K562 (cell line): ENCODE results near the gene TMEM95. TPM values are rescaled to one million over a fixed set of nuclear protein-coding genes. Genes with fewer than 3 reads are reported as not detected.

Source experiments
- AFF4 ChIP-seq: sonication (generic); formaldehyde crosslinking; IDR thresholded peaks from 2 replicates; pipeline ENCODE4 v1.8.0; 2023; ENCODE audit warnings: mild to moderate bottlenecking, missing genetic modification reagents
- DDX20 ChIP-seq: fragments of 450-650 bp; IDR thresholded peaks from 2 replicates; pipeline ENCODE4 v1.6.1; 2016; ENCODE audit warnings: missing genetic modification characterization, low read depth, mild to moderate bottlenecking, missing compliant biosample characterization, moderate library complexity
- HDGF ChIP-seq: fragments of 450-650 bp; IDR thresholded peaks from 2 replicates; pipeline ENCODE4 v1.6.1; 2016
- HSF4 ChIP-seq: fragments of 250-450 bp; sonication (Bioruptor Pico); IDR thresholded peaks from 2 replicates; pipeline ENCODE4 v2.1.2; 2022; ENCODE audit warnings: mild to moderate bottlenecking, moderate library complexity, borderline replicate concordance
- NONO ChIP-seq, 2 experiments: fragments of 200-400 bp in 1 of 2; fragments of 450-650 bp in 1 of 2; formaldehyde crosslinking in 1 of 2; IDR thresholded peaks; 2 replicates each; pipeline ENCODE4 v1.6.1; 2017; ENCODE audit warnings: low read depth in 2 of 2, mild to moderate bottlenecking in 2 of 2, moderate library complexity in 2 of 2, low read length in 1 of 2
- POU5F1 ChIP-seq: fragments of 150-350 bp; IDR thresholded peaks from 2 replicates; pipeline ENCODE4 v1.6.1; 2014; ENCODE audit warnings: borderline replicate concordance, low read length, low read depth, mild to moderate bottlenecking; ENCODE audit not compliant: partially characterized antibody
- RBM14 ChIP-seq: fragments of 200-400 bp; formaldehyde crosslinking; IDR thresholded peaks from 2 replicates; pipeline ENCODE4 v1.6.1; 2018; ENCODE audit warnings: low read depth, mild to moderate bottlenecking, low read length, moderate library complexity, borderline replicate concordance; ENCODE audit not compliant: insufficient read depth
- RFX5 ChIP-seq: IDR thresholded peaks from 2 replicates; pipeline ENCODE4 v1.6.1; 2011; ENCODE audit warnings: low read depth, mild to moderate bottlenecking, improper control_type of control experiment, low read length
- SIN3A ChIP-seq, 2 experiments: fragments of 150-350 bp in 1 of 2; IDR thresholded peaks; 2 replicates each; pipeline ENCODE4 v1.6.1; 2011 to 2016; ENCODE audit warnings: borderline replicate concordance in 2 of 2, low read depth in 2 of 2, low read length in 2 of 2, mild to moderate bottlenecking in 2 of 2, moderate library complexity in 2 of 2; ENCODE audit not compliant: control insufficient read depth in 1 of 2
- TEAD2 ChIP-seq: fragments of 450-650 bp; IDR thresholded peaks from 2 replicates; pipeline ENCODE4 v1.6.1; 2016; ENCODE audit warnings: missing genetic modification characterization, control low read depth, missing compliant biosample characterization
- TGIF2 ChIP-seq: sonication (generic); formaldehyde crosslinking; IDR thresholded peaks from 2 replicates; pipeline ENCODE4 v1.8.1; 2022; ENCODE audit warnings: mild to moderate bottlenecking, missing genetic modification reagents, moderate library complexity
- THRAP3 ChIP-seq: fragments of 450-650 bp; IDR thresholded peaks from 2 replicates; pipeline ENCODE4 v1.6.1; 2016; ENCODE audit warnings: mild to moderate bottlenecking, inconsistent platforms, borderline replicate concordance
- U2AF2 ChIP-seq: fragments of 200-400 bp; formaldehyde crosslinking; optimal IDR thresholded peaks from 2 replicates; pipeline ENCODE3; 2017; ENCODE audit warnings: low read depth, mild to moderate bottlenecking, low read length
- ZBTB5 ChIP-seq: fragments of 450-650 bp; IDR thresholded peaks from 2 replicates; pipeline ENCODE4 v1.6.1; 2017; ENCODE audit warnings: antibody characterized with exemption
- ZEB2 ChIP-seq: fragments of 450-650 bp; IDR thresholded peaks from 2 replicates; pipeline ENCODE4 v1.6.1; 2016
- ZNF239 ChIP-seq: fragments of 250-450 bp; sonication (Bioruptor Pico); IDR thresholded peaks from 2 replicates; pipeline ENCODE4 v1.4.0; 2020; ENCODE audit warnings: mild to moderate bottlenecking
- polyA plus RNA-seq, 8 experiments: library from polyadenylated mRNA; depleted of rRNA in 4 of 8; stranded (reverse) in 5 of 8; unstranded in 3 of 8; fragments of >200 nt; fragmentation: Nextera tagmentation in 2 of 8; fragmentation: Illumina TruSeq in 1 of 8; extraction: Ambion mirVana in 2 of 8; extraction: Trizol in 1 of 8; gene quantifications; 2 replicates each; pipeline versions ENCODE4 v1.2.1 to v1.2.3, GENCODE V29; 2011 to 2014; ENCODE audit warnings: inconsistent platforms in 1 of 8, missing spikeins in 1 of 8
- total RNA-seq, 7 experiments: library from RNA; depleted of rRNA in 6 of 7; stranded (reverse); fragments of >200 nt in 6 of 7; fragmentation: Illumina TruSeq in 2 of 7; extraction: Trizol in 2 of 7; gene quantifications; 2 replicates each; pipeline versions ENCODE4 v1.2.1 to v1.2.3, GENCODE V29; 2011 to 2021; ENCODE audit warnings: low replicate concordance in 1 of 7

Gene TMEM95
- total and polyA plus RNA-seq, 9 of the 15 experiments (the other 6 are each of a cell fraction or from before 2014, with no cell fraction given) = not detected

- TF ChIP-seq AFF4 (CRISPR knock-in tag) (peak; percentile 38; the same call in 1 of the 2 replicates), RFX5 (no peak), HSF4 (CRISPR knock-in tag) (no peak), THRAP3 (no peak), TGIF2 (CRISPR knock-in tag) (0 out of 2 replicates have a peak, but pooled peaks have one; percentile 39), HDGF (no peak), ZBTB5 (no peak), SIN3A (IDR thresholded peaks at IDR 0.05; ENCODE audit: borderline replicate concordance in 2 of 2, control insufficient read depth in 1 of 2, low read depth in 2 of 2, low read length in 2 of 2) (peak in 1 of 2 experiments; percentile 91; a peak in 2 of 4 replicates), DDX20 (tag) (no peak), ZNF239 (CRISPR knock-in tag) (no peak), NONO (IDR thresholded peaks at IDR 0.05; ENCODE audit: low read depth in 2 of 2, low read length in 1 of 2) (peak; percentile 49 to 53; a peak in 2 of 4 replicates), POU5F1 (peak; percentile 71), RBM14 (no peak), ZEB2 (no peak), TEAD2 (tag) (no peak), U2AF2 (no peak)
Measured at GRCh38 chr17:7314719-7315569, 40.0 kb upstream of the TMEM95 start, which contains the start of gene GPS2 (continued).
